DMS 273 (cell line): ENCODE results near the gene LARP4B.

Experiments
- DNase-seq: peaks from one replicate; lab custom pipeline; 2025; ENCODE audit not compliant: unreplicated experiment; lab: John Stamatoyannopoulos, UW

LARP4B gene

GRCh38 chr10:810351-810846, 121.1 kb downstream of the LARP4B start:
- peak; percentile 14 for DNase-seq

DNA sequence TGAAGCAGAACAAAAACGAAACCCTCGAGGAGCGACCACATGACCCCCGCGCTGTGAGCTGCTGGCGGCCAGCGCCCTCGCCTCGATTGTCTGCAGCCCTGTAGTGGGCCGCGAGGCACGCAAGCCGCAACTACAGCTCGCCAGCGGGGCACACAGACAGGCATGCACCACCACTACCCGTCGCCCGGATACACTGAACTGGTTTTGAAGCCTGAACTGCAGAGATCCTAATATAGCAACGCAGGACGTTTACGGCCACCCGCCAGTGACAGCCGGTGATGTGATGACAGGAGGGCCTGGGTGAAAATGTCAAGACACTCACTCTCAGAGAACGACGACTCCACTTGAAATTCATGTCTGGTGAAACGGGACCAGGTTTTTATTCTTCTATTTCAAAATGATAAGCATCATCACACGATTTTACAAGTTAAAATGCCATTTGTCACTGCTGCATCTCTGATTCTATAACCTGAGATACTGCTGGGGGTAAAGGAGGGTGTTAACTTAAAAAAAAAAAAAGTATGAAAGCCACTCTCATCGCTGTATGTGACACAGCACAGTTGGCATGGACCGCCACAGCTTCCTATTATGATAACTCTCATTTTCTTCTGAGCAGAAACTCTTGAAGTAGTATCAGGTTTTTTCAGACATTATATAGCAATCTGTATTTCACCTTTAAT, 121.7 kb downstream of the LARP4B start:
- DNase-seq: no peak

GRCh38 chr10:807958-808353, 123.5 kb downstream of the LARP4B start:
- no peak for DNase-seq

- DNase-seq: no peak
Measured at GRCh38 chr10:807163-807957, 124.1 kb downstream of the LARP4B start.

- DNase-seq: no peak
Measured at GRCh38 chr10:806451-807162, 124.9 kb downstream of the LARP4B start.

- DNase-seq: no peak
Measured at GRCh38 chr10:805620-806305, 125.7 kb downstream of the LARP4B start.

DNA sequence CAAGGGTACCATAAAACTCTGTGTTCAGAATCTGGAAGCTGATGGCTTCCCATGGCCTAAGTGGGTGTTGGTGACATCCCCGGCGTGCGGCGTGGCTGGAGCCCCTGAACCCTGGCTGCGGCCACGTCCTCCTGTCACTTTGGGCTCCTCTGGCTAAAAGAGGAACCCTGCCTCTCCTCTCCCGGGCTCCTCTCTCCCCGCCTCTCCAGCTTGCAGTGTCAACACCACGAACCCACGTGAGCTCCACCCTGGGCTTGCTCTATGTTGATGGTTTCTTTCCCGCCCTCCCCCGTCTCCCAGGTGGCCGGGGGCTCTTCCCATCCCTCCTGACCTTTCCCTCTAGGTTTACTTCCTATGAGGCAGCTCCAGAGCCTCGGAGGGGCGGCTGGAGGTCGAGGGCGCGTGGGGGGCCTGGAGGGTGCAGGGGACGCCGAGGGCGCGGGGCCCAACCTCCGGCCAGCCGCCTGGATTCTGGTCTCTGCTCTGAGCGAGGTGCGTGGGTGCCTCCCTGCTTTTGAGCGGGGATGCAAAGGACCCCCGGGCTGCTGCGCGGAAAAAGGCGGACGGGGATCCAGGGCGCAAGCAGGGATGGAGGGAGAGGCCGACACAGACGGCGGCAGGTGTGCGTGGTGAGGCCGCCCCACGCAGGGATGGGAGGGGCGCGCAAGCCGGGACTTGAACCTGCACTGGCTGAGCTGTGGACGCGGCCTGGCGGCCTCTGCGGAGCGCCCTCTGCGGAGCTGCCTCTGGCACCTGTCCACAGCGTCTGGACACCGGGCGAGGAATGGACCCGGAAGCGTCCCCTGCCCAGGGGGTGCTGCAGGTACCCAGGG, 126.5 kb downstream of the LARP4B start:
- no peak for DNase-seq

DNA sequence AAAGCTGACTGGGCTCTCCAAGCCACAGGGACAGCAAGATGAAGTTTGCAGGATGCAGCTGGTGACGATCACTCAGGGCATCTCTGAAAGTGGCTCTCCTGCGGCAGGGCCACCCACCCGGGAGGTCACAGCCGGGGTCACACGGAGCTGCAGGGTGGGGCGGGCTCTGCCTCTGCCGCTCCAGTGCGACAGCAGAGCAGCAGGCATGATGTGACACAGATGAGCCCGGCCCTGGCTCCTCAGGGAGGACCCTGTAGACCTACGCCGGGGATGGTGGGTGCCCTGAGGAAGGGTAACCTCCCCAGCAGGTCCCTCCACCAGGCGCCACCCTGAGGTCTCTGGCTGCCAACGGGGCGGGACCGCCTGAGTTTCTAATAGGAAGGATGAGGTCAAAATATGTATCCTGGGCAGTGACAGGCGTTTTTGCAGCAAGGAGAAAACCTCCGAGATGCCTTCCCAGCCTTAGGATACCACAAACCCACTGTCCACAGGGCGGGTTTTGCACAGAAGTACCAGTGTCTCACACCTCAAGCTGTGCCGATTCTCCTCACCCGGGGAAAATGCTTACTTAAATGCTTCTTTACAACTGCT, 127.2 kb downstream of the LARP4B start:
- DNase-seq: no peak

DNA sequence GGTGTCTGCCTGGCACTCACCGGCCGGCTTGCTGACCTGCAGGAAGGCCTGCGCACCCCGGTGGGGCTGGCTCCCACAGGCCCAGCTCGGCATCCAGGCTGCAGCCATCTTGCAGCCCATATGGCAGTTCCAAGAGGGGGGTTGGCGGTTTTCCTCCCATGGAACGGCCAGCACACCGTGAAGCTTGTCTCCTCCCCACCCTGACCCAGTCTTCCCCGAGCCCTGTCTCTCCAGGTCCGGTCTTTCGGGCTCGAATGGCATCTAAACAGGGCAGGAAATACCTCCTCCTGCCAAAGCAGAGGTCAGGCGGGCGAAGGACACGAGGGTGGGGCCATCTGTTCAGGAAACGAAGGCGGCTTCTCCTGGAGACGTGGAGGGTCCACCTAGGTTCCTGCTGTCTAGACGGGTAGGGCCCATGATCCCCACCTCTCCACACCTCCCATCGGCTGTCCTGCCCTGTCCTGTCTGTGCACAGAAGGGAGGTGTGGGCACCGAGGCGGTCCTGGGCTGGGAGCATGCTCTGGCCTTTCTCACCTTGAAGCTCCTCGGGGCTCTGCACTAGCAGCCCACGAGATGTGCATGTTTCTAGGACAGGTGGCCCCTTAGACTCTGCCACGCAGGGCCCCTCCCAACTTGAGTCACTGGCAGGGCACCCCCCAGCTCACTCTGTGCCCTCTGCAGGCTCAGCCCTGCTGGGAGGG, 128.3 kb downstream of the LARP4B start:
- DNase-seq: no peak

GRCh38 chr10:802506-802905, 129.0 kb downstream of the LARP4B start:
- DNase-seq: no peak

GRCh38 chr10:797179-797578, 134.3 kb downstream of the LARP4B start:
- no peak for DNase-seq

GRCh38 chr10:796233-796632, 135.3 kb downstream of the LARP4B start:
- DNase-seq: no peak

- peak; percentile 15 for DNase-seq
Measured at GRCh38 chr10:794382-794956, 137.0 kb downstream of the LARP4B start.

GRCh38 chr10:792792-793100, 138.8 kb downstream of the LARP4B start:
- DNase-seq: no peak

DNA sequence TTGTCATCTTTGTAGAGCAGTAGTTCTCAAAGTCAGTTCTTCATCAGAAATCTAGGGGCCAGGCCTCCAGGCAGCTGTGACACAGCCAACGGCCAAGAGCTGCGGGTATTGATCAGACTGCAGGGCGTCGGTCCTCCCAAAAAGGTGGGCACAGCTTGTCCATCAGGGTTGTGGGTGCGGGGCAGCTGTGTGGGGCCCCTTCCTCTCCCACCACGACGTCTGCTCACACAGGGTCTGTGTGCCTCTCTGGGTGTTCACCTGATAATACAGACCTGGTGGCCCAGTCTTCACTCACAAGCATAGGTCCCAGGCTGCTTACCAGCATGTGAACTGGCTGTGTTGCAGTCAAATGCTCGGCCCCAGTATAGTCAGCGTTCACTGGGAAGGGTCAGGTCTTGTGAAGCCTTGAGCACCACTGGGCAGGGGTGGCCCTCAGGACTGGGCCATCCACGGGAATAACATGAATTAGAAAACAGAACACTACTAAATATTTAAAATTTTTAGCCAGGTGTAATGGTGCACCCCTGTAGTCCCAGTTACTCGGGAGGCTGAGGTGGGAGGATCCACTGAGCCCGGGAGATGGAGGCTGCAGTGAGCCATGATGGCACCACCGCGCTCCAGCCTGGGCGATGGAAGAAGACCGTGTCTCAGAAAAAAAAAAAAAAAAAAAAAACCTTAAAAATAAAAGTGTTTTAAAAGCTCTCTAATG, 139.3 kb downstream of the LARP4B start:
- no peak for DNase-seq

GRCh38 chr10:791639-792038, 139.9 kb downstream of the LARP4B start:
- no peak for DNase-seq

- DNase-seq: no peak
Measured at GRCh38 chr10:790821-791551, 140.5 kb downstream of the LARP4B start.
